GM21526 (cell line): ENCODE results near the gene OGDH.
"Not testable (repeated sequence)": the region's sequence is repeated elsewhere in the genome, so short reads cannot be mapped to it uniquely, and the experiment has no call there.

Experiments
- ATAC-seq: cut with Tn5 transposase; IDR thresholded peaks from one replicate; pipeline ENCODE4 v1.9.1; 2021; ENCODE audit warnings: moderate library complexity; ENCODE audit not compliant: unreplicated experiment, low FRiP score

The OGDH gene

GRCh38 chr7:44606341-44607140 is at the start of gene OGDH:
Gene OGDH (plus strand): TSS chr7:44606627. CDS start chr7:44624344, 17,717 bp downstream.
- ATAC-seq: peak; percentile 90

- ATAC-seq: no peak
These were observed 48.9 kb upstream of the OGDH start for GRCh38 chr7:44557485-44557884.

- no peak for ATAC-seq
These were observed 46.9 kb upstream of the OGDH start for GRCh38 chr7:44559485-44559884.

- no peak for ATAC-seq
These were observed 44.9 kb upstream of the OGDH start for GRCh38 chr7:44561481-44561880.

- ATAC-seq: no peak
These were observed 44.3 kb upstream of the OGDH start for GRCh38 chr7:44561962-44562621.

- not testable (repeated sequence) for ATAC-seq
These were observed 43.8 kb upstream of the OGDH start for GRCh38 chr7:44562622-44562962.

- ATAC-seq: no peak
These were observed 43.2 kb upstream of the OGDH start for GRCh38 chr7:44563171-44563679.

- no peak for ATAC-seq
These were observed 41.8 kb upstream of the OGDH start for GRCh38 chr7:44564606-44565005.

GRCh38 chr7:44565097-44565794 is 41.2 kb upstream of the OGDH start:
- ATAC-seq: no peak

- ATAC-seq: no peak
These were observed 40.5 kb upstream of the OGDH start for GRCh38 chr7:44565795-44566559.

GRCh38 chr7:44566680-44567079 is 39.7 kb upstream of the OGDH start:
- no peak for ATAC-seq

- no peak for ATAC-seq
These were observed 38.5 kb upstream of the OGDH start for GRCh38 chr7:44567884-44568283.

- no peak for ATAC-seq
These were observed 37.5 kb upstream of the OGDH start for GRCh38 chr7:44568771-44569560.

- no peak for ATAC-seq
These were observed 36.5 kb upstream of the OGDH start for GRCh38 chr7:44569959-44570358.

GRCh38 chr7:44572771-44573170 is 33.7 kb upstream of the OGDH start:
- ATAC-seq: no peak

GRCh38 chr7:44573464-44574286 is 32.8 kb upstream of the OGDH start, which contains the start of gene DDX56:
Gene DDX56 (minus strand): TSS chr7:44573908. CDS start chr7:44573895, 13 bp downstream.
- peak; percentile 88 for ATAC-seq

- ATAC-seq: no peak
These were observed 32.0 kb upstream of the OGDH start for GRCh38 chr7:44574287-44574872.

- no peak for ATAC-seq
These were observed 31.4 kb upstream of the OGDH start for GRCh38 chr7:44575054-44575453.
